ENCODE measurements around the gene ACTR1A.
"Not testable (repeated sequence)": the region's sequence is repeated elsewhere in the genome, so short reads cannot be mapped to it uniquely, and the experiment has no call there.

The ACTR1A gene

DNA sequence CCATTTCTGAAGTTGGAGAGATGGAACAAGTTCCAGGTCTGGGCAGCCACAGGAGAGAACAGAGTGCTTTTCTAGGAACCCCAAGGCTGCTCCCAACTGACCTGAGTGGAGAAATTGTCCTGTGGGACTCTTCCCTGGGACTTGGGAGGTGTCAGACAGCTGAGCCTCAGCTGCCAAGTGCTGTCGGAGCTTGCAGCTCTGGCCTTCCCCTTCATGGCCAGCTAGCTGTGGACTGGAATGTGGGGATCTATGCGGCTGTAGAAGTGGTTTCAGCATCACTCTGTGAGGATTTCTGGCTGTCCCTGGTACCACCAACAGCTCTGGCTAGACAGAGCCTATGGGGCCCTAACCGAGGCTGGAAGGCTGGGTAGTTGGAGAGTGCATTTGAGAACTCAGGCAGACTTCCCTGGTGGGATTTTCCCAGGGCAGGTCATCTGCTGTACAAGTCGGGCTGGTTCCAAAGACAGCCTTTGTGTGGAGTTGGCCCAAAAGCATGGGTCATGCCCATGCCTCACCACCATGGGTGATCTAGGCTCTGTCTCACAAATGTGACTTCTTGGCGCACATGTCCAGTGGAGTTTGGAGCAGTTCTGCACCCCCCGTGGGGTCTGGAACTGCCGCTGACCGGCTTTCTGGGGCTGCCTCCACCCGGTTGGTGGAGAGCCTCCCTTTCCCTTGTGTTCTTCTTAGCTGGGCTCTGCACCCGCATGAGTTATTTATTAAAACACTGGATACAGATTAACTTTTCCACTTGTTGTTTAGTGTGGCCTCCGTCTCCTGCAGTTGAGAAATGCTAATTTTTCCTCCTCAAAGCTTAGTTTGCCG is 12.2 kb upstream of the ACTR1A start:
- DNase-seq (ENCODE audit: low read depth in 2 of 2), result no peak

DNA sequence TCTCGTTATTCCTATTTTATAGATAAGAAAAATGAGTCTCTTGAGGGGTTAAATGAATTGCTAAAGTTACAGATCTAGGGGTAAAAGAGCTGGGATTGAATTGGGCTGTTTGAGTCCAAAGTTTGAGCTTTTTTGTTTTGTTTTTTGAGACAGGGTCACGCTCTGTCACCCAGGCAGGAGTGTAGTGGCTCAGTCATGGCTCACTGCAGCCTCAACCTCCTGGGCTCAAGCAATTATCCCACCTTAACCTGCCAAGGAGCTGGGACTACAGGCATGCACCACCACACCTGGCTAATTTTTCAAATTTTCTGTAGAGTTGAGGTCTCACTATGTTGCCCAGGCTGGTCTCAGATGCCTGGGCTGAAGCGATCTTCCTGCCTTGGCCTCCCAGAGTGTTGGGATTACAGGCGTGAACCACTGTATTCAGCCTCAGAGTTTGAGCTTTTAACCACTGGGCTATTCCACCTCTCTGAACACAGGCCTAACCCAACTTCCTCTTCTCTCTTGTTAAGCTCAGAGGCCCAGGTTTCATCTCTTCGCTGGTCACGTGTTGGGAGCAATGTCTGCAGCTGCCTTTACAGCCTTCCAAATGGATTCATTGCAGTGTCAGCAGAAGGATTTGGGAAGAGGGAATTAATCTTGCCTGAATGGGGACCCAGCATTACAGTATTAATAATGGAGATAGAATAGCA is 9.2 kb upstream of the ACTR1A start:
- DNase-seq (ENCODE audit: low read depth in 2 of 2), result no peak

DNA sequence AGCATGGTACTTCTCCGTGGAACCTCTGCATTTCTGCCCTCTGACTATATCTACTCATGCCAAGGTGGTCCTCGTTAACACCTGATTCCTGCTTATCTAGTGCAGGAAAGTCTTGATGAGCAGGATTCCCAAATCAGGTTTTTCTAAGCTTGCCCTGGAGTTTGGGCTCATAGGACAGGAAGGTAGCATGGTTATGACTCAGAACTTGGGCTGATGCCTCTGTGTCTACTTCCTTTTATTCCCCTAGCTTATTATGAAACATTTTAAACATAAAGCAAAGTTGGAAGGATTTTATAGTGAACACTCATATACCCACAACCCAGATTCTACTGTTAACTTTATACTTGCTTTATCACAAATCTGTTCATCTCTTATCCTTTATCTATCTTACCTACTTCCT is 6.9 kb upstream of the ACTR1A start:
- no peak for DNase-seq (ENCODE audit: low read depth in 2 of 2)

DNA sequence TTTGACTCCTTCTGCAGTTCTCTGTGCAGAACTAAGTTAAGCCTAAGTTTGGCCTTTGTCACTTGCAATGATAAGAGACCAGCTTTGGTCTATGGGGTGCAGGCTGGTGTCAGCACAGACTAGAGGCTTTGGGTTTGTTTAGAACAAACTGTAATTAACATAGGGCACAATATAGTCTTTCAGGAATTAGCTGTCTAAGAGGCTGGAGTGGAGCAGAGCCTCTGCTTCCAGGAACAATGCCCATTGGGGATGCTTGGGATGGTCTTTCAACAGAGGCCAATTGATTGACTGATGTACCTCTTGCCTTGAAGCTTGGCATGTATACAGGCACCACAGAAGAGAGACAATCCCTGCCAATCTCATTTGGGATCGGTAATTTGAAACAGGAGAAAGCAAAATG is 6.0 kb upstream of the ACTR1A start:
- DNase-seq (ENCODE audit: low read depth in 2 of 2), result no peak

DNA sequence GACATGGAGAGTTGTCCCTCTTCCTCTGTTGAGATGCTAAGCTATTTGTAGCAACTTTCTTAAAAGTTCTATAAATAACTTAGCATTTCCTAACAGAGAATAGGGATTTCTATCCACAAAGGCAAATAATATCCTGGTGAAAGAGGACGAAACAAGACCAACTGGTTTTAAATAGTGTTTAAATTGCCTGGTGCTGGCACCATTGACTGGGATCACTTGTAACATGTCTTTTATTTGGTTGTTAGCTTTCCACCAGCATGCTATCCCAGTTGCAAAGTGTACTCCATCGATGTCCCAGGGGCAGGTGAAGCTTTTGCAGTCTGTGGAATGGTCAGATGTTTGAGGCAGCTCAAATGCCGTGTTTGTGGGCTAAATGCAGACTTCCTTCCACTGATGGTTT is 5.0 kb upstream of the ACTR1A start:
- DNase-seq (ENCODE audit: low read depth in 2 of 2), result no peak

DNA sequence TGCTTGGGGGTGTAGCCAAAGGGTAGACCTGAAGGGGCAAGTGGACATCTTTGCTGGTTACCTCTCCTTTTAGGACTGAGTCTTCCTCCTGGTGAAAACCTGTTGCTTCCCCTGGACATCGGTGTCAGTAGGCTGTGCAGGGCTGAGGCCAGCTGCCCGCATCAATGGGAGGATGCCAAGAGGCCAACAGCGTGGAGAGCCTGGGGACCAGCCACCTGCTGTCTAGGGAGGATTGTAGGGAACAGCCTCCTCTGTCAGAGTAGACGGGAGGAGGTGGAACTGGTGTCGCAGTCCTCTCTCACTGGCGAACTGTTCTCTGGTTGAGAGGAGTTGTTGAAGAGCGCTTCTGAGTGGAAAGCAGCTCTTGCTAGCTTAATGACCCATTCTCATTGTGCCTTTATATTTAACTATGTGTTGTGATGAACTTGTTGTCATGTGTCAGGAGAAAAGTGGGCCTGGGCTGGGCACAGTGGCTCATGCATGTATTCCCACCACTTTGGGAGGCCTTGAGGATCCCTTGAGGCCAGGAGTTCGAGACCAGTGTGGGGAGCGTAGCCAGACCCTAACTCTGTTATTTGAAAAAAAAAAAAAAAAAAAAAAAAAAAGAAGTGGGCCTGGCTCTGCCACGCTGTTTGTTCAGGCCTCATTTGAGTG is 3.1 kb upstream of the ACTR1A start:
- DNase-seq (ENCODE audit: low read depth in 2 of 2), result no peak

DNA sequence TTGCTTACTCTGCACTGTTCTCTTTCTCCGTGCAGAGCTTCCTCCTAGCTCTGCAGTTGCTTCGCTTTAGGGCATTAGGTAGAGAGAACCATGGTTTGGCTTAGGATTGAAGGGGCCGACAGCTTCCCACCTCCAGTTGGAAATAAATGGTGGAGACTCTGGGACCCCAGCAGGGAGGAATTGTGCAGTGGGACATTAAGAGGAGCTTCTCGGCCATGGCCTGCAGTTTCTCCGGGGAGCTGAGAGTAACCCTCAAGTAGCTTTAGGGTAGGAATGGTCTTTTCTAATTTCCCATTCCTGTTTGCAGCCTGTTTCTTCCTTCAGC is 2.4 kb upstream of the ACTR1A start:
- DNase-seq (ENCODE audit: low read depth in 2 of 2), result no peak

DNA sequence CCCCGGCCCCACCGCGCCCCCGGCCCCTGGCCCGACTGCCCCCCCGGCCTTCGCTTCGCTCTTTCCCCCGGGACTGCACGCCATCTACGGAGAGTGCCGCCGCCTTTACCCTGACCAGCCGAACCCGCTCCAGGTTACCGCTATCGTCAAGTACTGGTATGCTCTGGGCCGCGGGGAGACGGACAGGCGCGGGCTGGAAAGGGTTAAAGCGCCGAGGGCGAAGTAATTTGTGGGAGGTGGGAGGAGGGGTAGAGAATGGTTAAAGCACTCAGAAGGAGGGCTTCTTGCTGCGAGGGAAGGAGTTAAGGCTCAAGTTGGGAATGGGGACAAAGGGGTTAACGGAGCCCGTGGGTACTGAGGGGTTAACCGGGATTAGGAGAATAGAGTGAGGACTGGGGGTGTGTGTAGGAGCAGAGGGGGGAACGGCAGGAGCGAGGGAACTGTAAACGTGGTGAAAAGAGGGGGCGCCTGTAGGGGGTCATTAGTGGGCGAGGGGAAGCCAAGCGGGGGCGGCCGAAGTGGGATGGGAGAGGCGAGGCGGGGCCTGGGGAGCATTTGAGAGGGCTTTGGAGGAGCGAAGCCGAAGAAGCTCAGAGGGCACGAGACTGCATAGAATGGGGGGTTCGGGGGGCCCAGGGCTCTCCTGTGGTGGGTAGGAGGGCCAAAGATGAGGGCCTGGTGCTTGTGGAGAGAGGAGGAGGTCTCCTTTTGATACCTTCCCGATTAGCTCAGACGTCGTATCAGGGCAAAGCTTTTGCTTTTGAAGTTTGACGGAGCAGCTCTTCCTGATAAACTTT is 1.9 kb upstream of the ACTR1A start:
- no peak for DNase-seq (ENCODE audit: low read depth in 2 of 2)

DNA sequence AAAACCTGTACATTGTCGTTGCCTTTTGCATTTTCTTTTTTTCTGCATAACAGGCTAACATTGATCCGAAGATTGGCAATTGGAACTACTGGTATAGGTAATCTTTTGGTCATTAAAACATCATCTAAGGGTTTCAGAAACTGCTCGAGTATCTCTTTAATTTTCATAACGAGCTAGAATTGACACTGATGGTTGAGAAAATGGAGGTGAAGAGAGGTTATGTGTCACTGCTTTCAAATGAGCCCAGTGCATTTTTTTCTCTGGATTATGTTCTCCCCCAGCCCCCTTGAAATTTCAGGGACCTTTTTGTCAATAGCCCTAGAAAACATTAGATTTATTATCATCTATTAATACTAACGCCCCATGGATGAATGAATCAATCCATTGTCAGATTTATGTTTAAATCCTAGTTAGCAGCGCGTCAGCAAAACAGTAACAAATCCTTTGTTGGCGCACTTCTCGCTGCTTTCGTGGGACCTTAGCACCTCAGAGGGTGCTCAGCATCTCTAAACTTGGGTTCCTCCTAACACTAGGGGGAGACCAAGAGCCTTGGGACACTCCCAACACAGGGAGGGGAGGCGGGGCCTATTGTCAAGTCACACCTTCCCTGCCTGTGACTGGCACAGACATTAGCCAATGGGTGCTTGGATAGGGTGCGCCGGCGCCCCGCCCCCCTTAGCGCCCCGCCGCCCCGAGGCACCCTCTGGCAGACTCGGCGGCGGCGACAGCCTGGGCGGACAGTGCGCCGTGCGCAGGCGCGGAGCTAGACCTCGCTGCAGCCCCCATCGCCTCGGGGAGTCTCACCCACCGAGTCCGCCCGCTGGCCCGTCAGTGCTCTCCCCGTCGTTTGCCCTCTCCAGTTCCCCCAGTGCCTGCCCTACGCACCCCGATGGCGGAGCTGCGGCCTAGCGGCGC is 1.0 kb upstream of the ACTR1A start, which contains the start of gene SUFU:
Gene SUFU, plus strand, starts transcription at position 709 of the 915 bp plus-strand sequence. Its CDS starts 181 bp downstream, at position 890.
- peak; percentile 95 to 98 for DNase-seq (ENCODE audit: low read depth in 2 of 2)

DNA sequence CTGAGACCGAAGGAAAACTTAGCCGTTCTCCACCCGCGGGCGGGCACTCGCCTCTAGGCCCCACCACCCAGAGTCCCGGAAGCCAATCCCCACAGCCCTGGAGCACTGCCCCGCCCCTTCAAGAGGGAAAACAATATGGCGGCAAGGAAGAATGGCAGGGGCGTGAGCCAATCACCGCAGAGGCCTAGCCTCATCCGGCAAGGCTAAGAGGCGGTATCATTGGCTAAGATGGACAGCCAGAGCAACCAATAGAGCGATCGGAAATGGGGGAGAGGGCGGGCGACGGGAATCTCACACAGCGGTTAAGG is 529 bp downstream of the ACTR1A start:
- DNase-seq (ENCODE audit: low read depth in 2 of 2), result peak; percentile 96 to 97

DNA sequence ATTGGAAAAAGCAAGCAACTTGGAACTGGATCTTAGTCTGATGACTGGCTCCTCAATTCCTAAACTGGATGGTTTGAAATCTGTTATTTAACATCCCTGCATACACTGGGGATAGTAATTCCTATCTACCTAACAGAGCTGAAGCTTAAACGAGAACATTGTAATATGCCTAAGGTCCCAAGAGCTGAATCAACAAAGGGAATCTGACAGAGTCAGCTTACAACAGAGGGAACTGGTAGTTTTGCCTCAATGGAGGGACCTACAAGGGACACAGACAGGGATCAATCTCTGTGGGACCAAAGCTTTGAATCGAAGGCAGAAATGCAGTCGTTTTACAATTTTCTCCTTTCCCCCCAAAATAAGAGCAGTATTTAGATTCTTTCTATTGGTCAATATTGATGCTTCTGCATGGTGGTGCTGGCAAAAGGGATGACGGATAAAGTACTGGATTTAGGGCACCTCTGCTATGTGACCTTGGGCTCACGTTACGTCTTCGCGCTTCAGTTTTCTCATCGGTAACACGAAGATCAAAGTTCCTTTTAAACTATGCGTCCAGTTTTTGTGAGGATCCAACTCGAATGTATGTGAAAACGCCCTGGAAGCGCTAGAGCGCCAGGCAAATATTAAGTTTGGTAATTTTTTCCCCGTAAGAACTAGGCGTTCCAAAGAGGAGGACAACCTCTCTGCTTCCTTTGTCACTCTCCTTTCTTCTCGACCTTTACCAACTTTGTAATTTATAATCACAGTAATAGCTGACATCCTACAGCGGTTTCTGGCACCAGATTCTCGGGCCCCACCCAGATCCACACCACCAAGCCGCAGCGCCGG is 1.1 kb downstream of the ACTR1A start:
- no peak for DNase-seq (ENCODE audit: low read depth in 2 of 2)

DNA sequence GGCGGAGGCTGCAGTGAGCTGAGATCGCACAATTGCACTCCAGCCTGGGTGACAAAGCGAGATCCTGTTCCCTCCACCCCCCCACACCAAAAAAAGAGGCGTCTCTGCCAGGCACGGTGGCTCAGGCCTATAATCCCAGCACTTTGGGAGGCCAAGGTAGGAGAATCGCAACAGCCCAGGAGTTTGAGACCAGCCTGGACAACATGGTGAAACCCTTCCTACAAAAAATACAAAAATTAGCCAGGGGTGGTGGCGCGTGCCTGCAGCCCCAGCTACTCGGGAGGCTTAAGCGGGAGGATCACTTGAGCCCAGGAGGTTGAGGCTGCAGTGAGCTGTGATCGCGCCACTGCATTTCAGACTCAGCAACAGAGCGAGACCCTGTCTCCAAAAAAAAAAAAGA is 1.8 kb downstream of the ACTR1A start:
- not testable (repeated sequence) for DNase-seq (ENCODE audit: low read depth in 2 of 2)

DNA sequence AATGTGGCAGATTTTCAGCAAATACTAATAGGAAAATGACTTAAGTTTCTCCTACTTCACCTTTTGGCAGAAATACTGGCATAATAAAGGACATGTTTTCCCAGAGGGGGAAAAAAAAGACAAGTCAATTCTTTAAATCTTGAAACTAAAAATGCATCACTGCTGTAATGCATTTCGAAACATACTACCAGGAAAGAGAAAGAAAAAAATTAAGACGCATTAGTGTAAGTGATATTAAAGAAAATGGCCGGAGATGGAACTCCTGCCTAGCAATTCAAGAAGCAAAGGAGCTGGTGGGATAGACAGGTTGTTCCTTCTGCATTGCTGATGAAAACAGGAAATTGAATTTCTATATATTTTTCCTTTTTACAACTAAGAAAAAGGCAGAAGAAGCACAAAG is 3.2 kb downstream of the ACTR1A start:
- no peak for DNase-seq (ENCODE audit: low read depth in 2 of 2)

DNA sequence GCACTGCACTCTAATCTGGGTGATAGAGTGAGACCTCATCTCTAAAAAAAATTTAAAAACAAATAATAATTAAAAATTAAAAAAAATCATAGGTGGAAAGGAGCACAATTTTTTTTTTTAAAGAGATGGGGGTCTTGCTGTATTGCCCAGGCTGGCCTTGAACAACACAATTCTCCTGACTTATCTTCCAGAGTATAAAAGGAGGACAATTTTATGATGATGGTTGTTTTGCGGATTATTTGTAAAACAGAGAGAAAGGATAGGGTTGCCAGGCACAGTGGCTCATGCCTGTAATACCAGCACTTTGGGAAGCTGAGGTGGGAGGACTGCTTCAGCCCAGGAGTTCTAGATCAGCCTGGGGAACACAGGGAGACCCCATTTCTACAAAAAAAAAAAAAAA is 5.0 kb downstream of the ACTR1A start:
- DNase-seq (ENCODE audit: low read depth in 2 of 2), result no peak

DNA sequence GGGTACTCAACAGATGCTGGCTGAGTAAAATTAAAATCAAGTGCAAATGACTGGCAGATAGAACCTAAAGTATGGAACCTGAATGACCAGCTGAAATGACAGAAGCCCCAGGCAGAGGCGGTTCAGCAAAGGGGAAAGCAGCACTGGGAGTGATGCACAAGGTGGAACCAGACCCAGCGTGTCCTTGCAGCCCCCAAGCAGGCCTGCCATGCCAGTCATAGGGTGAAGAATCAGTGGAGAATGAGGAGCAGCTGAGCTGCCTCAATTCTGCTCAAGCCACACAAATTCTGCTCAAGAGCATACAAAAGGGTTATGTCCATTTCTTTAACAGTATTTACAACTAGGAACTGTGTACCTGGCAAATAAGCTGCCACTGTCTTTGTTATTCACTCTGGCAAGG is 8.7 kb downstream of the ACTR1A start:
- DNase-seq (ENCODE audit: low read depth in 2 of 2), result no peak

DNA sequence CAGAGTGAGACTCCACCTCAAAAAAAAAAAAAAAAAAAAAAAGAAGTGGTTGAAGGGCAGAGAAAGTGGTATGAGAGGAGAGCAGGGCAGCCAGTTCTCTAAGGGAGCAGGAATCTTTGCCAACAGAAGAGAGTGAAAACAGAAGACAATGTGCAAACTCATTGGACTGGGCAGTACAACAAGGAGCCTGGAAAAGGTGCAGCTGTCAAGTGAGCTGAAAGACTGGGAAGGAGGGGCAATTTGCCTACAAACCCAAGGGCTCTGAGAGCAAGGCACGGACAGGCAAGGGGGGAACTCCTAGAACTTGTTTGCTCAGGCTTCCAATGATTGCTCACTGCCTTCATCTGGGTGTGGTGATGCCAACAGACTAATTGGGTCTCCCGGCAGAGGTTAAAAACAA is 9.5 kb downstream of the ACTR1A start:
- no peak for DNase-seq (ENCODE audit: low read depth in 2 of 2)

DNA sequence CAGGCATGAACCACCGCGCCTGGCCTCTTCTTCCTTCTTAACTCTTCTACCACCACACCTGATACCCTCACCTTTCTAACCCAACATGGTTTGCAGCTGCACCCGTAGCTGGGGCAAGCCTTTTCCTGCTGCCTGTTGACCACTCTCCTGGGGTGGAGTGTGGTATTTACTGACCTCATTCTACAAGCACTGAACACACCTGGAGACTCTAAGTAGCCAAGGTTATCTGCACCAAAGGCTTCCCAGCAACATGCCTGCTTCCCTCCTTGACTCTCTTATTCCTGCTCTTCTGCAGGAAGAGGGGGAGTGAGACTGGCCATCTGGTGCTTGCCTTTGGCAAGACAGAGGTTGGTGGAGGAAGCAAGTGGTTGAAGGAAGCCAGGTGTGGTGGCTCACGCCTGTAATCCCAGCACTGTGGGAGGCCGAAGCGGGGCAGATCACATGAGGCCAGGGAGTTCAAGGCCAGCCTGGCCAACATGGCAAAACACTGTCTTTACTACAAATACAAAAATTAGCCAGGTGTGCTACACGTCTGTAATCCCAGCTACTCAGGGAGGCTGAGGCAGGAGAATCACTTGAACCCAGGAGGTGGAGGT is 10.1 kb downstream of the ACTR1A start:
- no peak for DNase-seq (ENCODE audit: low read depth in 2 of 2)

DNA sequence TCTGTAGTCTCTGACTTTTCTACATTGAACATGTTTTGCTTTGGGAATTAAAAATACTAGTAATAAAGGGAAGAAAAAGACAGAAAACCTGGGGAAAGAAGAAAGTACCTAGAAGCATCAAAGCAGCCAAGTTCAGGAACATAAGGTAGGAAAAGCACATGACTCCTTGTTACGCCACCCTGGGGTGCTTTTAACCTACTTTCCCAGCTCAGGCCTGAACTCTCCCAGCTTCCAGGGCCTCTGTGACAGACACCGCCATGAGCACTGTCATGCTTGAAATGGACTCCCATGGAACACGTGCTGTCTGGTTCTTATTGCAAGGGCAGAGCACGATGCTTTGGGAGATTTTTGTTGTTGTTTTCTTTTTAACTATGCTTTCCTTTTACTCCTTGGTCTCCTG is 11.4 kb downstream of the ACTR1A start:
- no peak for DNase-seq (ENCODE audit: low read depth in 2 of 2)

DNA sequence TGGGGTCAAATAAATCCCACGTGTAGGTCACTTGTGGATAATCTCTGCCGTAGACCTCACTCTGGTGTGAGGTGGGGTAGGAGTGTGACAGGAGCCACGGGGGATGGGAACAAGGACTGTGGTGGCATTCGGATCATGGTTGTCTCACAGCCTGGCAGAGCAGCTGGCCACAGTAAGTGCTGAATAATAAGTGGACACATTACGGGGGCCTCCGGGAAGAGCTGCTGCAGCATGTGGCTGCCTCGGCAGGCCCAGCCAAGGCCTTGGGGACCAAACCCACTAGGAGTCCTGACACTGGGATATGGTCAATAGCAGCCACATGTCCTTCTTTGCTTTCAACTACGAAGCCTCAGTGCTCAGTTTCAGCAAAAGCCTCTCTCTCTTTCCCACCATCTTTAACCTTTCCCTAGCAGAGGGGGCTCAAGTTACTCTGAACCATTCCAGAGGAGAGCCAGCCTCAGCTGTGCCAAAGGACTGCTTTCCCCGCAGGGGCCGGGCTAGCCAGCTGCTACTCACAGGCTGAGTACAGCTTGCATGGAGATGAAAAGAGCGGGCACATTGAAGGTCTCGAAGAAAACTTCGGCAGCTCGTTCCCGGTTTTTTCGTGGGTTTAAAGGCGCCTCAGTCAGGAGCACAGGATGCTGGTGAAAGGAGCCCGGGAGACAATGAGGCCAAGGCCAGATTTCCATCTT is 17.3 kb downstream of the ACTR1A start:
- DNase-seq (ENCODE audit: low read depth in 2 of 2), result no peak

Measured in stimulated activated CD8-positive, alpha-beta memory T cell treated with anti-CD3 and anti-CD28 coated beads, Interleukin-2, amount 100 ng/mL, for 1 hour (primary cell).